Neural cell (in vitro differentiated cells): ENCODE results near the gene HLA-DPA1. TPM values are rescaled to one million over a fixed set of nuclear protein-coding genes. Genes with fewer than 3 reads are reported as not detected.

Source experiments
- H2AFZ ChIP-seq: fragments of 200-600, 300-800 bp; sonication (generic), shearing (Covaris generic); 2 replicates; pipeline ENCODE4 v1.6.0; 2014; ENCODE audit warnings: low read depth, mild to moderate bottlenecking, antibody characterized with exemption, low read length, moderate library complexity
- H3F3A ChIP-seq: fragments of 200-600 bp; shearing (Covaris generic); 2 replicates; pipeline ENCODE4 v1.6.1; 2016; ENCODE audit warnings: mild to moderate bottlenecking, moderate library complexity, mixed read lengths, antibody characterized with exemption, low read length; ENCODE audit not compliant: insufficient read depth, poor library complexity, severe bottlenecking
- H3K27ac ChIP-seq: fragments of 200-600, 300-800 bp; sonication (generic), shearing (Covaris generic); 2 replicates; pipeline ENCODE4 v1.5.1; 2014; ENCODE audit warnings: mild to moderate bottlenecking, low read length, moderate library complexity
- H3K27me3 ChIP-seq: fragments of 300-800, 200-600 bp; sonication (generic), shearing (Covaris generic); 2 replicates; pipeline ENCODE4 v1.6.0; 2014; ENCODE audit warnings: mild to moderate bottlenecking, low read depth, low read length, moderate library complexity; ENCODE audit not compliant: insufficient read depth
- H3K36me3 ChIP-seq: fragments of 300-800, 200-600 bp; sonication (generic), shearing (Covaris generic); 2 replicates; pipeline ENCODE4 v1.5.1; 2014; ENCODE audit warnings: mild to moderate bottlenecking, antibody characterized with exemption, low read length, moderate library complexity; ENCODE audit not compliant: insufficient read depth
- H3K4me2 ChIP-seq: fragments of 300-800, 200-600 bp; sonication (generic), shearing (Covaris generic); 2 replicates; pipeline ENCODE4 v1.6.0; 2014; ENCODE audit warnings: mild to moderate bottlenecking, low read length
- H3K4me3 ChIP-seq: fragments of 300-800, 200-600 bp; sonication (generic), shearing (Covaris generic); 2 replicates; pipeline ENCODE4 v1.5.1; 2014; ENCODE audit warnings: mild to moderate bottlenecking, low read length, moderate library complexity
- H3K79me2 ChIP-seq: fragments of 200-600 bp; shearing (Covaris generic); replicated peaks from 2 replicates; pipeline ENCODE4 v1.6.0; 2014; ENCODE audit warnings: mild to moderate bottlenecking, low read length, moderate library complexity; ENCODE audit not compliant: insufficient read depth
- H3K9ac ChIP-seq: fragments of 300-800, 200-600 bp; sonication (generic), shearing (Covaris generic); 2 replicates; pipeline ENCODE4 v1.6.1; 2016; ENCODE audit warnings: mild to moderate bottlenecking, low read length, mixed read lengths
- H3K9me2 ChIP-seq: fragments of 200-600 bp; shearing (Covaris generic); 2 replicates; pipeline ENCODE4 v1.6.1; 2016; ENCODE audit warnings: mild to moderate bottlenecking, low read length, mixed read lengths; ENCODE audit not compliant: insufficient read depth
- H3K9me3 ChIP-seq: fragments of 200-600, 300-800 bp; sonication (generic), shearing (Covaris generic); 2 replicates; pipeline ENCODE4 v1.6.1; 2016; ENCODE audit warnings: mild to moderate bottlenecking, mixed run types, low read length, moderate library complexity, mixed read lengths
- H4K20me1 ChIP-seq: fragments of 200-600 bp; shearing (Covaris generic); 2 replicates; pipeline ENCODE4 v1.6.1; 2016; ENCODE audit warnings: mild to moderate bottlenecking, mixed run types; ENCODE audit not compliant: insufficient read depth
- CTCF ChIP-seq: fragments of 450-650 bp; IDR thresholded peaks from 2 replicates; pipeline ENCODE4 v1.5.1; 2014; ENCODE audit warnings: antibody characterized with exemption, mild to moderate bottlenecking, moderate library complexity; ENCODE audit not compliant: poor library complexity, severe bottlenecking
- EP300 ChIP-seq: fragments of 450-650 bp; conservative IDR thresholded peaks from 2 replicates; pipeline ENCODE4 v1.6.1; 2014; ENCODE audit warnings: antibody characterized with exemption, mild to moderate bottlenecking, moderate library complexity; ENCODE audit not compliant: poor library complexity, severe bottlenecking
- EZH2 ChIP-seq: fragments of 200-600, 300-800 bp; shearing (Covaris generic), sonication (generic); IDR thresholded peaks from 2 replicates; pipeline ENCODE4 v1.6.1; 2014; ENCODE audit warnings: antibody characterized with exemption, low read length, borderline replicate concordance, mild to moderate bottlenecking; ENCODE audit not compliant: insufficient read depth, poor library complexity, severe bottlenecking
- MXI1 ChIP-seq: fragments of 450-650 bp; conservative IDR thresholded peaks from 2 replicates; pipeline ENCODE4 v1.6.1; 2014; ENCODE audit warnings: antibody characterized with exemption, mild to moderate bottlenecking; ENCODE audit not compliant: poor library complexity, severe bottlenecking
- POLR2AphosphoS5 ChIP-seq: IDR thresholded peaks from 2 replicates; pipeline ENCODE4 v1.6.1; 2012
- RAD21 ChIP-seq: fragments of 450-650 bp; conservative IDR thresholded peaks from 2 replicates; pipeline ENCODE4 v1.6.1; 2014; ENCODE audit warnings: antibody characterized with exemption, mild to moderate bottlenecking, moderate library complexity
- REST ChIP-seq: IDR thresholded peaks from 2 replicates; pipeline ENCODE4 v1.6.1; 2012; ENCODE audit warnings: borderline replicate concordance
- SMC3 ChIP-seq: fragments of 450-650 bp; conservative IDR thresholded peaks from 2 replicates; pipeline ENCODE4 v1.6.1; 2014; ENCODE audit warnings: antibody characterized with exemption, mild to moderate bottlenecking, moderate library complexity; ENCODE audit not compliant: poor library complexity
- TAF1 ChIP-seq: IDR thresholded peaks from 2 replicates; pipeline ENCODE4 v1.6.1; 2012; ENCODE audit warnings: low read depth
- polyA plus RNA-seq: library from polyadenylated mRNA; depleted of rRNA; stranded (reverse); fragments of >200 nt; gene quantifications from 2 replicates; pipeline ENCODE4 v1.2.3, GENCODE V29; 2014

Gene HLA-DPA1
- polyA plus RNA-seq, 1 donor from 2014 or later = not detected

- Histone ChIP-seq H3K9me3 (no peaks in the 10 kb centered on the region), H2AFZ (no peak overlapping the region), H3K27ac (no peak overlapping the region), H3F3A (no peaks in the 10 kb centered on the region), H3K79me2 (no peaks in the 10 kb centered on the region), H4K20me1 (no peaks in the 10 kb centered on the region), H3K36me3 (no peaks in the 10 kb centered on the region), H3K4me2 (no peak overlapping the region), H3K27me3 (peaks cover 8% of the 10 kb centered on the region), H3K9me2 (no peaks in the 10 kb centered on the region), H3K9ac (no peak overlapping the region), H3K4me3 (no peak overlapping the region)
- TF ChIP-seq RAD21 = no peak
These were observed 33.3 kb downstream of the HLA-DPA1 start for GRCh38 chr6:33040157-33040556.

- no peak overlapping the region for H3K4me2 ChIP-seq
- H3F3A ChIP-seq = no peaks in the 10 kb centered on the region
- H4K20me1 ChIP-seq = no peaks in the 10 kb centered on the region
- no peak overlapping the region for H3K27ac ChIP-seq
- no peaks in the 10 kb centered on the region for H3K9me2 ChIP-seq
- TF ChIP-seq CTCF = no peak
- no peak for TF ChIP-seq TAF1
- no peak for TF ChIP-seq MXI1
- no peak for TF ChIP-seq POLR2AphosphoS5
- no peak for TF ChIP-seq EP300
- no peak for TF ChIP-seq SMC3
- TF ChIP-seq RAD21 = no peak
- no peak for TF ChIP-seq REST
- no peak for TF ChIP-seq EZH2
- no peak overlapping the region for H2AFZ ChIP-seq
- peaks cover 8% of the 10 kb centered on the region for H3K27me3 ChIP-seq
- no peaks in the 10 kb centered on the region for H3K9me3 ChIP-seq
- H3K36me3 ChIP-seq = no peaks in the 10 kb centered on the region
- H3K79me2 ChIP-seq = no peaks in the 10 kb centered on the region
- no peak overlapping the region for H3K9ac ChIP-seq
- no peak overlapping the region for H3K4me3 ChIP-seq
These were observed 36.9 kb downstream of the HLA-DPA1 start for GRCh38 chr6:33036535-33036934.

GRCh38 chr6:33034554-33034953 is 38.9 kb downstream of the HLA-DPA1 start:
- no peak overlapping the region for H3K4me3 ChIP-seq
- H3K9ac ChIP-seq = no peak overlapping the region
- TF ChIP-seq CTCF (no peak), SMC3 (no peak), TAF1 (no peak), EZH2 (no peak), RAD21 (no peak), EP300 (no peak), REST (no peak), MXI1 (no peak), POLR2AphosphoS5 (no peak)

More at GRCh38 chr6:33034554-33034953, 38.9 kb downstream of the HLA-DPA1 start:
- no peaks in the 10 kb centered on the region for H3K9me2 ChIP-seq
- no peak overlapping the region for H2AFZ ChIP-seq
- H3F3A ChIP-seq = no peaks in the 10 kb centered on the region
- H3K79me2 ChIP-seq = no peaks in the 10 kb centered on the region
- H4K20me1 ChIP-seq = no peaks in the 10 kb centered on the region
- H3K36me3 ChIP-seq = no peaks in the 10 kb centered on the region
- no peak overlapping the region for H3K27ac ChIP-seq
- no peaks in the 10 kb centered on the region for H3K27me3 ChIP-seq
- no peaks in the 10 kb centered on the region for H3K9me3 ChIP-seq
- H3K4me2 ChIP-seq = no peak overlapping the region
